Esophagus muscularis mucosa (tissue), 4 donors: ENCODE measurements around the gene VDR. TPM values are rescaled to one million over a fixed set of nuclear protein-coding genes. Genes with fewer than 3 reads are reported as not detected.
A peak's percentile ranks its signal among the peaks of the same experiment; 100 is the strongest.

Source experiments
- DNase-seq: peaks from one replicate; pipeline ENCODE4 v3.0.0-alpha.2; 2017; ENCODE audit errors: extremely low spot score
- H3K27ac ChIP-seq, 4 donors: fragments of 200-600 bp; sonication (generic); replicated peaks in 1 of 4; 1 replicate in 3 of 4; 2 replicates in 1 of 4; pipeline ENCODE4 v1.5.1; 2016 to 2019; ENCODE audit warnings: mild to moderate bottlenecking in 1 of 4
- H3K27me3 ChIP-seq, 4 donors: fragments of 200-600 bp; sonication (generic); one replicate each; pipeline versions ENCODE4 v1.5.1 to v1.6.0; 2016 to 2019
- H3K36me3 ChIP-seq, 4 donors: fragments of 200-600 bp; sonication (generic); one replicate each; pipeline ENCODE4 v1.5.1; 2016 to 2019
- H3K4me1 ChIP-seq, 4 donors: fragments of 200-600 bp; sonication (generic); one replicate each; pipeline ENCODE4 v1.5.1; 2016 to 2019
- H3K4me3 ChIP-seq, 4 donors: fragments of 200-600 bp; sonication (generic); 1 replicate in 2 of 4; 2 replicates in 2 of 4; pipeline ENCODE4 v1.5.1; 2016 to 2019; ENCODE audit warnings: mild to moderate bottlenecking in 4 of 4, moderate library complexity in 1 of 4
- H3K9me3 ChIP-seq, 4 donors: fragments of 200-600 bp; sonication (generic); 1 replicate in 3 of 4; 2 replicates in 1 of 4; pipeline ENCODE4 v1.5.1; 2016 to 2019
- EP300 ChIP-seq: sonication (generic); formaldehyde crosslinking; IDR thresholded peaks from one replicate; pipeline ENCODE4 v1.6.1; 2017; ENCODE audit warnings: antibody characterized with exemption
- POLR2A ChIP-seq: fragments of 450-650 bp; IDR thresholded peaks from one replicate; pipeline ENCODE4 v1.6.1; 2017; ENCODE audit warnings: antibody characterized with exemption, moderate library complexity, mild to moderate bottlenecking, low read depth
- POLR2AphosphoS5 ChIP-seq, 2 donors: sonication (generic); formaldehyde crosslinking; IDR thresholded peaks; one replicate each; pipeline ENCODE4 v1.6.1; 2017; ENCODE audit warnings: antibody characterized with exemption in 2 of 2
- WGBS: methylation state at CpG from one replicate; pipeline ENCODE4 v1.1.5; 2018; 5-methylcytosine and 5-hydroxymethylcytosine counted together
- intact Hi-C: fragments of 100-400 bp; cut with DNase I; formaldehyde crosslinking; loops from one replicate; pipeline ENCODE4 v1.15.1; 2023
- total RNA-seq, 4 donors: library from RNA; depleted of rRNA; stranded (reverse); fragments of >200 nt; gene quantifications; one replicate each; pipeline versions ENCODE4 v1.1.0 to v1.2.1, GENCODE V29; 2016
- TF ChIP-seq, protein P1 (sequence below), 3 experiments: fragments of 200-600 bp in 2 of 3; fragments of 450-650 bp in 1 of 3; sonication (generic) in 2 of 3; IDR thresholded peaks; one replicate each; pipeline ENCODE4 v1.5.1; 2017 to 2019; ENCODE audit warnings: antibody characterized with exemption in 3 of 3, mild to moderate bottlenecking in 2 of 3, moderate library complexity in 1 of 3

VDR gene
- 1 to 10 TPM in 3 of 4 donors, under 1 TPM in 1; 0.42 to 2.8 (median 2.1) TPM for total RNA-seq

DNA sequence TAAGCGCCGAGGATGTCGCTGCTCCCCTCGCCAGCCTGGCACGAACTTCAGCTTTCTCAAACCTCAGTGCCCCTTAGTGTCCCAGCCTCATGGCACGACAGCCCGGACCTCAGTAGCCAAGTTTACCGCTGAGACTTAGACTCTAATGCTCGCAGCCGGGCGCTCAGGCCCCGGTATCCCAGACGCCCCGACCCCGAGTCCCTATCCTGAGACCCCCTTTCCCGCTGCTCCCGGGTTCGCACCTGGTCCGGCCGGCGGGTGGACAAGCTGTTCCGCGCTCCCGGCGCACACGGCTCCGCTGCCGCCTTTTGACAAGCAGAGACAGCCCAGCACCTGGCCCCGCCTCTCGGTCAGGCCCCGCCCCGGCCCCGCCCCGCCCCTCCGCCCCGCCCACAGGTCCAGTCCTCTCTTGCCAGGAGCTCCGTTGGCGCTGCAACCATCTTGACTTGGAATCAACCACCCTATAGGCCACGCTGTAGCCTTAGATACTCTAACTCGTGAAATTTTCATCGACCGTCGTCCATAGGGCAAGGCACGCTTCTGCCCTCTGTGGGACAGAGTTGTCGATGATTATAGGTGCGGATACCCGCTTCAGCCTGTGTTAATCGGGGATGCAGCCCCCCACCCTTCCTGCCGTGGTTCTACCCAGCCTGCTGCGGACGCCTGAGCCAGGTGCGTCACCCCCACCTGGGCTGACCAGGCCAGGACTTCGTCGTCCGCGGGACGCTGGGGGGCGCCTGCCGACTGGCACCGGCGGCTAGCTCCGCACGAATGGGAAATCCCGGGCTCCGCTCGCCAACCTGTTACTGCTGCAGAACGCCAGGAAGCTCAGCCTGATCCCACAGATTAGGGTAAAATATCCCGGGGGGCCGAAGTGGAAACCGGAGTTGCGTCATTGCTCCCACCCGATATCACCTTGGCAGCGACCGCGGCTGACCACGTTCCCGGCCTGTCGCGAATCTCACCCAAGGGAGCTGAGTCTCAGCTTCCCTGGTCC lies at the start of gene VDR:
VDR (minus strand) TSS at position 282 of the 997 bp plus-strand sequence. CDS start 25,881 bp downstream, outside the sequence.
- WGBS: 4% methylated on average over 21 of the region's 79 CpGs
- no peak for TF ChIP-seq EP300
- TF ChIP-seq POLR2AphosphoS5 (IDR thresholded peaks at IDR 0.05): peak in 1 of 2 donors; percentile 42
- TF ChIP-seq, protein P1, sequence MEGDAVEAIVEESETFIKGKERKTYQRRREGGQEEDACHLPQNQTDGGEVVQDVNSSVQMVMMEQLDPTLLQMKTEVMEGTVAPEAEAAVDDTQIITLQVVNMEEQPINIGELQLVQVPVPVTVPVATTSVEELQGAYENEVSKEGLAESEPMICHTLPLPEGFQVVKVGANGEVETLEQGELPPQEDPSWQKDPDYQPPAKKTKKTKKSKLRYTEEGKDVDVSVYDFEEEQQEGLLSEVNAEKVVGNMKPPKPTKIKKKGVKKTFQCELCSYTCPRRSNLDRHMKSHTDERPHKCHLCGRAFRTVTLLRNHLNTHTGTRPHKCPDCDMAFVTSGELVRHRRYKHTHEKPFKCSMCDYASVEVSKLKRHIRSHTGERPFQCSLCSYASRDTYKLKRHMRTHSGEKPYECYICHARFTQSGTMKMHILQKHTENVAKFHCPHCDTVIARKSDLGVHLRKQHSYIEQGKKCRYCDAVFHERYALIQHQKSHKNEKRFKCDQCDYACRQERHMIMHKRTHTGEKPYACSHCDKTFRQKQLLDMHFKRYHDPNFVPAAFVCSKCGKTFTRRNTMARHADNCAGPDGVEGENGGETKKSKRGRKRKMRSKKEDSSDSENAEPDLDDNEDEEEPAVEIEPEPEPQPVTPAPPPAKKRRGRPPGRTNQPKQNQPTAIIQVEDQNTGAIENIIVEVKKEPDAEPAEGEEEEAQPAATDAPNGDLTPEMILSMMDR (IDR thresholded peaks at IDR 0.05): peak; percentile 23 to 34 (median 31)
- peak within 1 kb of the TSS; percentile 6 to 32 (median 20) for H3K27ac ChIP-seq
- H3K27me3 ChIP-seq: peaks cover 0 to 34% (median 0%) of the 10 kb centered on the region in 4 donors
- intact Hi-C loops: no loop called here
- peak; percentile 96 for DNase-seq
- H3K4me3 ChIP-seq: peak within 1 kb of the TSS; percentile 56 to 69 (median 59)
- H3K36me3 ChIP-seq: no peaks in the 10 kb centered on the region
- H3K4me1 ChIP-seq: peaks cover 5 to 30% (median 27%) of the 10 kb centered on the region in 4 donors
- no peaks in the 10 kb centered on the region for H3K9me3 ChIP-seq

DNA sequence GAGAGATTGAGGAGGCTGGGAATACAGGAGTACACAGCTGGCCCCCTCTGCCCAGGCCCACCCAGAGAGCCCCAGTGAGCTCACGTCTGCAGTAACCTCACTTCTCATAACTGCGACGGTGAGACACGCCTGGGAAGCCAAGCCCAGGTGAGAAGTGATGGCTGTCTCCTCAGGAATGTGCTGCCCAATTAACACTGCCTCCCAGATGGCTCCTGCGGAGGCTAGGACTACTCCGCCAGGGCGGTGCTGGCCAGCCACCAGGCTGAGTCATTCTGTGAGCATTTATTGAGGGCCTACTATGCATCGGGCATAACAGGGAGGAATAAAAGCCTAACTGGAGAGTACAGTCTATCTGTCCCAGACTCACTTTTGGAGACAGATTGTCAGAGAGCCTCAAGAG lies 49.3 kb upstream of the VDR start:
- Histone ChIP-seq H3K27ac (no peak overlapping the region), H3K4me1 (peaks cover 0 to 7% (median 6%) of the 10 kb centered on the region in 4 donors), H3K27me3 (peaks cover 0 to 6% (median 0%) of the 10 kb centered on the region in 4 donors), H3K36me3 (no peaks in the 10 kb centered on the region), H3K9me3 (no peaks in the 10 kb centered on the region), H3K4me3 (no peak overlapping the region)
- DNase-seq: no peak
- intact Hi-C loops: no loop called here
- whole genome bisulfite sequencing: 87% methylated on average over 7 of the region's 8 CpGs
- TF ChIP-seq EP300: no peak

DNA sequence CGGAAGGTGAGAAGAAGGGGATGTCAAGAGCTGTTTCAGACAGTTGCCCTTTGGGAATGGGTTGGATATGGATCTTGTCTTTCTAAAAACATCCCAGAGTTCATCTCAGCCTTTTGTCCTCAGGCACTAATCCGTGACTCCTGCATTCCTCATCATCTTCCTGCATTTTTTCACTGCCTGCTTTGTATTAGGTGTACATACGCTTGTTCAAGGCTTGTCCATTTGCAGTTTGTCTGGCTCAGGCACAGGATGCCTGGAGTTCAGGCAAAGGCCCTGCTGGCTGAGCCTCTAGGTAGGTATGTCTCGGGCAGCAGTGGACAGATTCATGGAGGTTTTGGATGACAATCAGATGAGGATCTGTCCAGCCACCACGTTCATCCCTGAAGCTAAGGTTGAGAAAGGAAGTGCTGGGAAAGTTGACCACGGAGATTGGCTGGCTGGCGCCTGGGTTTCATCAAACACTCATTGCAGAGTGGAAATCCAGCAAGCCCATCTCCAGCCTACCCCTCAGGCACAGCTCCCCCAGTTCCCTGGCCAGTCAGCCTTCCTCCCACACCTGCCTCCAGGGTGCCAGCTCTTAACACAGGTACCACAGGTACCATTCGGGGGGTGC lies 46.2 kb upstream of the VDR start:
- Histone ChIP-seq H3K27ac (no peak overlapping the region), H3K36me3 (no peaks in the 10 kb centered on the region), H3K27me3 (no peaks in the 10 kb centered on the region), H3K4me1 (peaks cover 0 to 18% (median 12%) of the 10 kb centered on the region in 4 donors), H3K4me3 (no peak overlapping the region), H3K9me3 (no peaks in the 10 kb centered on the region)
- TF ChIP-seq, protein P1 (IDR thresholded peaks at IDR 0.05): no peak
- TF ChIP-seq POLR2A (no peak), EP300 (no peak), POLR2AphosphoS5 (IDR thresholded peaks at IDR 0.05) (no peak)
- WGBS: 79% methylated on average over 8 of the region's 8 CpGs
- intact Hi-C loops: no loop called here
- DNase-seq: no peak

DNA sequence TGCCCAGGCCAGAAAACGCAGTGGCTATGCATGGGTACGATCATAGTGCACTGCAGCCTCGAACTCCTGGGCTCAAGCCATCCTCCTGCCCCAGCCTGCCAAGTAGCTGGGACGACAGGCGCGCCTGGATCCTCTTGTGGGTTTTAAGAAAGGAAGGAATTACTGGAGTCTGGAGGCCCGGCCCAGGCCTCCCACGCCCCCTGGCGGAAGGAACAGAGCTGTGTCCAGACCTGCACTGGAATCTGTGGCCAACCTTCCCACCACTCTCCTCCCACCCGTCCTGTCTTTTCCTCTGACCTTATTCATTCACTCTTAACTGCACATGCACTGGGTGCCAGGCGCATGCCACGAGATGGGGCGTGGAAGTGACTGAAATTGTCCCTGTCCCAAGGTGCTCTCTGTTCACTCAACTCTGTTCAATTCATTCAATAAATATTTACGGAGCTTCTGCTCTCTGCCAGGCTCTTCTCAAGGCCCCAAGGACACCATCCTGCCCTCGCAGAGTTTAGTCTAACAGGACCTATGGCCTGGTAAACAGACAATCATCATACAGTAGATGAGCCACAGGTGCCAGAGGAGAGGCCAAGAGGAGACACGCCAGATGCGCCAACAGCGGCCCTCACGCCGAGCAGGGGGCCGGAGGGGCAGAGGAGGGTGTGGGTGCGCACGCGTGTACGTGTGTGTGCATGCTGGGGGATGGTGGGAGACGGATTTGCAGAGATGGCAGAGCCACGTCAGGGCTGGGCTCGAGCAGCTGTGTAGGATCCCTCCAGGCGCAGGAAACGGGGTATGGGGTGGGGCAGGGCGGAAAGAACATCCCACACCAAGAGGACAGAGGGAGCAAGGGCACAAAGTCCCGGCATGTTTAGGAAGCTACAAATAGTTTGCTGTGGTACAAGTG lies 44.9 kb upstream of the VDR start:
- Histone ChIP-seq H3K4me1 (peaks cover 0 to 18% (median 12%) of the 10 kb centered on the region in 4 donors), H3K9me3 (no peaks in the 10 kb centered on the region), H3K4me3 (no peak overlapping the region), H3K27ac (no peak overlapping the region), H3K36me3 (no peaks in the 10 kb centered on the region), H3K27me3 (no peaks in the 10 kb centered on the region)
- WGBS: 60% methylated on average over 31 of the region's 32 CpGs
- no peak for TF ChIP-seq POLR2A
- TF ChIP-seq, protein P1 (IDR thresholded peaks at IDR 0.05): peak; percentile 63 to 84 (median 64)
- no peak for DNase-seq
- intact Hi-C loops: no loop called here
